ENCODE data around the gene TLR3.

Gene TLR3

GRCh38 chr4:186105647-186106321 is 36.8 kb downstream of the TLR3 start:
- DNase-seq, result no peak

- no peak for DNase-seq
Observed at GRCh38 chr4:186107947-186108346, 39.0 kb downstream of the TLR3 start.

- no peak for DNase-seq
Observed at GRCh38 chr4:186108391-186108790, 39.4 kb downstream of the TLR3 start.

- DNase-seq, result no peak
Observed at GRCh38 chr4:186109245-186109644, 40.3 kb downstream of the TLR3 start.

GRCh38 chr4:186116697-186117096 is 47.7 kb downstream of the TLR3 start:
- DNase-seq, result no peak

- no peak for DNase-seq
Observed at GRCh38 chr4:186118582-186118981, 49.6 kb downstream of the TLR3 start.

- no peak for DNase-seq
Observed at GRCh38 chr4:186121057-186121456, 52.1 kb downstream of the TLR3 start.

- DNase-seq, result no peak
Observed at GRCh38 chr4:186128842-186129241, 59.9 kb downstream of the TLR3 start.

GRCh38 chr4:186131935-186132334 is 63.0 kb downstream of the TLR3 start:
- no peak for DNase-seq

GRCh38 chr4:186132577-186133242 is 63.8 kb downstream of the TLR3 start:
- peak; percentile 17 for DNase-seq

- peak; percentile 12 for DNase-seq
Observed at GRCh38 chr4:186134257-186134656, 65.3 kb downstream of the TLR3 start.

- DNase-seq, result no peak
Observed at GRCh38 chr4:186134861-186135260, 65.9 kb downstream of the TLR3 start.

GRCh38 chr4:186137196-186137794 is 68.3 kb downstream of the TLR3 start:
- no peak for DNase-seq

All from activated CD4-positive, alpha-beta T cell treated with anti-CD3 and anti-CD28 coated beads for 48 hours (primary cell).